Right lobe of liver (tissue), 6 donors: ENCODE results near the gene SLC1A2. TPM values are rescaled to one million over a fixed set of nuclear protein-coding genes. Genes with fewer than 3 reads are reported as not detected.

Experiments used
- ATAC-seq, 4 donors: fragments of 200-7000 bp; cut with Tn5 transposase; one replicate each; pipeline ENCODE4 v1.9.1; 2020; ENCODE audit warnings: mild to moderate bottlenecking in 4 of 4, moderate library complexity in 4 of 4
- DNase-seq, 3 donors: peaks; one replicate each; pipeline ENCODE4 v3.0.0-alpha.2; 2020
- H3K27ac ChIP-seq, 3 donors: fragments of 200-600 bp; one replicate each; pipeline ENCODE4 v1.8.0; 2022
- H3K27me3 ChIP-seq, 2 donors: fragments of 200-600 bp; one replicate each; pipeline ENCODE4 v1.8.0; 2022
- H3K36me3 ChIP-seq, 4 donors: fragments of 200-600 bp; sonication (generic) in 1 of 4; one replicate each; pipeline versions ENCODE4 v1.5.1 to v1.8.0; 2017 to 2022; ENCODE audit warnings: control low read depth in 1 of 4
- H3K4me1 ChIP-seq, 4 donors: fragments of 200-600 bp; sonication (generic) in 1 of 4; one replicate each; pipeline versions ENCODE4 v1.5.1 to v1.8.0; 2017 to 2022; ENCODE audit warnings: control low read depth in 1 of 4
- H3K4me3 ChIP-seq, 3 donors: fragments of 200-600 bp; one replicate each; pipeline ENCODE4 v1.8.0; 2022
- H3K9me3 ChIP-seq, 4 donors: fragments of 200-600 bp; sonication (generic) in 1 of 4; one replicate each; pipeline versions ENCODE4 v1.5.1 to v1.8.0; 2017 to 2022; ENCODE audit warnings: control low read depth in 1 of 4
- POLR2A ChIP-seq: fragments of 450-650 bp; IDR thresholded peaks from one replicate; pipeline ENCODE4 v1.6.1; 2017; ENCODE audit warnings: antibody characterized with exemption, mild to moderate bottlenecking
- WGBS: methylation state at CpG from one replicate; pipeline ENCODE4 v1.1.6; 2018; ENCODE audit warnings: low coverage, low lambda C conversion rate; ENCODE audit not compliant: insufficient coverage; ENCODE audit errors: missing lambda C conversion rate; 5-methylcytosine and 5-hydroxymethylcytosine counted together
- intact Hi-C, 2 donors: fragments of 100-400 bp; cut with DNase I; formaldehyde crosslinking; loops; one replicate each; pipeline versions ENCODE4 v1.11.2 to v1.14.1; 2022
- total RNA-seq, 6 experiments: library from RNA; depleted of rRNA in 2 of 6; stranded (reverse); fragments of >200 nt in 2 of 6; fragmentation: NEBNext Ultra II Directional in 3 of 6; extraction: Animal tissue kit (Norgen Biotek cat#: 25700) in 3 of 6; gene quantifications; one replicate each; pipeline versions ENCODE4 v1.1.0 to v1.2.4, GENCODE V29; 2016 to 2023
- TF ChIP-seq, protein P1 (sequence below), 4 donors: fragments of 200-600 bp in 3 of 4; fragments of 450-650 bp in 1 of 4; IDR thresholded peaks; one replicate each; pipeline versions ENCODE4 v1.5.1 to v1.8.0; 2016 to 2022; ENCODE audit warnings: antibody characterized with exemption in 4 of 4, mild to moderate bottlenecking in 2 of 4
- donor health status: DM: no; HTN: yes; CAD: no.
- donor health status: DM: no; HTN: no; CAD: no.
- donor health status: DM: no; HTN: no; CAD: no.
- donor health status: DM: no; HTN: yes; CAD: no.
- donor health status: DM: no; HTN: yes; CAD: no.

The SLC1A2 gene
- total RNA-seq, 6 experiments from 2014 or later: 7.6 to 87.4 (median 13.3) TPM

DNA sequence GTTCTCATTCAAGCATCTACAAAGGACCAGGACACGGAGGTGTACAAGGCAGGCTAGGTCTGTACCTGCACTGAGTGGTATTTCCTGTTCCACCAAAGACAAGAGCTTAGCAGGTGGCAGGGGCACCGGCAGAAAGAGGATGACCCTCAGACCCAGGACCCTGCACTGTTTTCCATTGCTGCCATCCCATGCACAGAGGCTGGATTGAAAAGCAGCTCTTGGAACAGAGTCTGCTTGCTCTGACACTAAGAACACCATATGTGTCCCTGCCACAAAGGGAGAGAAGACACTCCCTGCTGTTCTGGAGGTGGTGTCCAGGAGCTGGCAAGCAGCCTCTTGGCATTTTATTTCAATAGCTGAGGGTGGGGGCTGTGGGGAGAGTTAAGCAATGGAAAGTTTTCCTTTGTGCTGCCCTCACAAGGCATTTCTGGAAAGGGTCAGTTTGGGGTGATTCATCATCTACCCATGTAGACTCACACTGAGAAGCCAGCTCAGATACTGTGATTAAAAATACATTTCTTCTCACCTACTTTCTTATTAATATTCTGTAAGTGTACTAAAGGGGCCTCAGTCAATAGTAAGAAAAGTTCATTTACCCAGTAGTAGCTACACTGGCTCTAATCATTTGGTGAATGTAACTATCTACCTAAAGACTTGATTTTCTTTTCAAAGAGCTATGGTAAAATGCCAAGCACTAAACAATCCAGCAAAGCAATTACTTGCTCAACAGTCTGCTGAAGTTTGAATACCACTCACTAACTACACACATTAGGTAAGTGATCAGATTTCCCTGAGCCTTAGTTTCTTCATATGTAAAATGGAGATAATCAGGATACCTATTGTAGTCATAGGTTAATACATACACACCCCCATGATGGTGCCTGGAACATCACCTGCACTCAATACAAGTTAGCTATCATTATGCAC, 55.2 kb downstream of the SLC1A2 start:
- no peaks in the 10 kb centered on the region for H3K9me3 ChIP-seq
- H3K36me3 ChIP-seq: no peaks in the 10 kb centered on the region
- H3K4me1 ChIP-seq: peaks cover 0 to 31% (median 16%) of the 10 kb centered on the region in 4 donors
- no peak overlapping the region for H3K4me3 ChIP-seq
- ATAC-seq (peak; percentile 55 to 74 (median 66)), DNase-seq (peak; percentile 41 to 71 (median 54))
- TF ChIP-seq POLR2A: no peak
- TF ChIP-seq, protein P1, sequence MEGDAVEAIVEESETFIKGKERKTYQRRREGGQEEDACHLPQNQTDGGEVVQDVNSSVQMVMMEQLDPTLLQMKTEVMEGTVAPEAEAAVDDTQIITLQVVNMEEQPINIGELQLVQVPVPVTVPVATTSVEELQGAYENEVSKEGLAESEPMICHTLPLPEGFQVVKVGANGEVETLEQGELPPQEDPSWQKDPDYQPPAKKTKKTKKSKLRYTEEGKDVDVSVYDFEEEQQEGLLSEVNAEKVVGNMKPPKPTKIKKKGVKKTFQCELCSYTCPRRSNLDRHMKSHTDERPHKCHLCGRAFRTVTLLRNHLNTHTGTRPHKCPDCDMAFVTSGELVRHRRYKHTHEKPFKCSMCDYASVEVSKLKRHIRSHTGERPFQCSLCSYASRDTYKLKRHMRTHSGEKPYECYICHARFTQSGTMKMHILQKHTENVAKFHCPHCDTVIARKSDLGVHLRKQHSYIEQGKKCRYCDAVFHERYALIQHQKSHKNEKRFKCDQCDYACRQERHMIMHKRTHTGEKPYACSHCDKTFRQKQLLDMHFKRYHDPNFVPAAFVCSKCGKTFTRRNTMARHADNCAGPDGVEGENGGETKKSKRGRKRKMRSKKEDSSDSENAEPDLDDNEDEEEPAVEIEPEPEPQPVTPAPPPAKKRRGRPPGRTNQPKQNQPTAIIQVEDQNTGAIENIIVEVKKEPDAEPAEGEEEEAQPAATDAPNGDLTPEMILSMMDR (IDR thresholded peaks at IDR 0.05): no peak
- intact Hi-C loops: no loop called here
- no CpG with 5 or more reads among the region's 2 CpGs for WGBS
- no peaks in the 10 kb centered on the region for H3K27me3 ChIP-seq
- peak overlapping the region in 2 of 3 donors; percentile 62 to 87 for H3K27ac ChIP-seq

DNA sequence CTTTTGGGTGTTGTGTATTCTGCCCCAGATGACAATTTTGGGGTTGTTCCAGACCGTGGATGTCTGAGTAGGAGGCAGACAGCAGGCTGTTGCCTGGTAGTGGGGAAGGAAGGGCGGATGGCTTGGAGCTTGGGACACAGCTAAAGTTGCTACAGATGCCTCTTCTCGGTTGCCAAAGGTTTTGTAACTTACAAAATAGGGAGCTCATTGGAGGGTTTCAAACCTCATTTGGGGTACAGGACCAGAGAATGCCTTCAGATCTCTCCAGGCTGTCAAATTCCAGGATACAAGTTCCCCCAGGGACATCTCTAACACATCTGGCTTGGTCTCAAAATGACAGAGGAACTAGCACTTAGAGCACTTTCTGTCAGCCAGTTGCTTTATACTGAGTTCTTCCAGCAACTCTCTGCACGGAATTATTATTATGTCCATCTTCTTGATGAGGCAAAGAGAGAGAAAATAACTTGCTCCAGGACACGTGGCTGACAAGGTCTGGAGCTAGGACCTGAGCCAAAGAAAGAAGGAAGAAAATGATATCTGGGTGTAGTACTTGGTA, 56.0 kb downstream of the SLC1A2 start:
- peak overlapping the region in 1 of 3 donors; percentile 87 for H3K27ac ChIP-seq
- 79% methylated on average over 5 of the region's 5 CpGs for WGBS
- H3K27me3 ChIP-seq: no peaks in the 10 kb centered on the region
- H3K4me1 ChIP-seq: peaks cover 0 to 37% (median 16%) of the 10 kb centered on the region in 4 donors
- TF ChIP-seq, protein P1 (IDR thresholded peaks at IDR 0.05): no peak
- no peak for TF ChIP-seq POLR2A
- DNase-seq (no peak), ATAC-seq (no peak)
- intact Hi-C loops: no loop called here
- H3K4me3 ChIP-seq: no peak overlapping the region
- no peaks in the 10 kb centered on the region for H3K9me3 ChIP-seq
- H3K36me3 ChIP-seq: no peaks in the 10 kb centered on the region

DNA sequence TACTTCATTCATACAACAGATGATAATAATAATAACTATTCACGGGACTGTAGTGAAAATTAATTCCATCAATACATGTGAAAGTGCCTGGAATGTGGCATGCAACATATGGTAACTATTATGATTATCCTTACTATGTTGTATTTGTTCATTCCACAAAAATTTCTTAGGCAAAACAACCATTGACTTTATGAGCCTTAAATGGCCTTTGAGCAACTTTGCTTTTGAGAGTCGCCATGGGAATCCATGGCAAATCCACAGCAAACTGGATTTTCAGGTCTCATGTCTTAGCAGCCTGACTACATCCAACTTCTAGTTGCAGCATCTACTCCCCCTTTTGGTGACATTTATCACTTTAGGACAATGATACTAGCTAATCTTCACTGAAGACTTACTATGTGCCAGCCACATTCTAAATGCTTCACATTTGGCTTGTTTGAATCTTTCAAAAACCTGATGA, 56.8 kb downstream of the SLC1A2 start:
- no peaks in the 10 kb centered on the region for H3K9me3 ChIP-seq
- no peak for TF ChIP-seq POLR2A
- TF ChIP-seq, protein P1 (IDR thresholded peaks at IDR 0.05): peak in 1 of 4 donors; percentile 9
- H3K27ac ChIP-seq: no peak overlapping the region
- no peak for DNase-seq
- H3K36me3 ChIP-seq: no peaks in the 10 kb centered on the region
- no peak overlapping the region for H3K4me3 ChIP-seq
- no peaks in the 10 kb centered on the region for H3K27me3 ChIP-seq
- 91% methylated on average over 2 of the region's 2 CpGs for WGBS
- intact Hi-C loops: no loop called here
- ATAC-seq: no peak
- peaks cover 0 to 45% (median 18%) of the 10 kb centered on the region in 4 donors for H3K4me1 ChIP-seq

DNA sequence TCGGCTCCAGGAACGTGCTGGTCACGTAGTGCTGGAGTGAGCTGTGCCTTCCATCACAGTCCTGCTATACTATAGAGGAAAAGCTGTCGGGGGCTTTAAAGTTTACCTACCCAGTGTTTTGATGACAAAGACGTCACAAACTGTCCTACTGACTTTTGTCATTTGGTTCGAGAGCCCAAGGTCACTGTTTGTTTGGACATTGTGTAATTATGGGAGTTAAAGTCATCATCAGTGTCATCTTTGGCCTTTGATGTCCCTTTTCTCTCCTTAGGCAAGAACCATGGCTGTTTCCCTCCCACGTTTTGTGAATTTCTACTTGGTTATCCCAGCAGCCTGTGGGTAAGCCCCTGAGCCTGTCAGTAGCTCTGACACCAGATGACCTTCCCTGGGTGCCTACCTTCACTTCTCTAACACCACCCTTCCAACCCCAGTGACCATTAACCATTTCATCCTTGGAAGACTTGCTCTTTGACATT, 59.3 kb downstream of the SLC1A2 start:
- WGBS: 20% methylated on average over 7 of the region's 7 CpGs
- peak in 2 of 3 donors; percentile 54 to 62 for DNase-seq
- H3K36me3 ChIP-seq: peaks cover 0 to 7% (median 0%) of the 10 kb centered on the region in 4 donors
- intact Hi-C loops: no loop called here
- peaks cover 0 to 46% (median 19%) of the 10 kb centered on the region in 4 donors for H3K4me1 ChIP-seq
- H3K27me3 ChIP-seq: no peaks in the 10 kb centered on the region
- TF ChIP-seq, protein P1 (IDR thresholded peaks at IDR 0.05): no peak
- TF ChIP-seq POLR2A: no peak
- peak overlapping the region; percentile 78 to 98 (median 91) for H3K27ac ChIP-seq
- H3K4me3 ChIP-seq: peak overlapping the region in 2 of 3 donors; percentile 18 to 60
- peak; percentile 62 to 75 (median 66) for ATAC-seq
- H3K9me3 ChIP-seq: no peaks in the 10 kb centered on the region
